GM19324 (cell line): ENCODE measurements around the gene CEACAM4.

Experiments
- ATAC-seq: cut with Tn5 transposase; IDR thresholded peaks from one replicate; pipeline ENCODE4 v1.9.1; 2021; ENCODE audit warnings: mild to moderate bottlenecking, moderate library complexity; ENCODE audit not compliant: unreplicated experiment, low FRiP score

Gene CEACAM4

GRCh38 chr19:41619018-41619556, 7.8 kb downstream of the CEACAM4 start:
- ATAC-seq: no peak

DNA sequence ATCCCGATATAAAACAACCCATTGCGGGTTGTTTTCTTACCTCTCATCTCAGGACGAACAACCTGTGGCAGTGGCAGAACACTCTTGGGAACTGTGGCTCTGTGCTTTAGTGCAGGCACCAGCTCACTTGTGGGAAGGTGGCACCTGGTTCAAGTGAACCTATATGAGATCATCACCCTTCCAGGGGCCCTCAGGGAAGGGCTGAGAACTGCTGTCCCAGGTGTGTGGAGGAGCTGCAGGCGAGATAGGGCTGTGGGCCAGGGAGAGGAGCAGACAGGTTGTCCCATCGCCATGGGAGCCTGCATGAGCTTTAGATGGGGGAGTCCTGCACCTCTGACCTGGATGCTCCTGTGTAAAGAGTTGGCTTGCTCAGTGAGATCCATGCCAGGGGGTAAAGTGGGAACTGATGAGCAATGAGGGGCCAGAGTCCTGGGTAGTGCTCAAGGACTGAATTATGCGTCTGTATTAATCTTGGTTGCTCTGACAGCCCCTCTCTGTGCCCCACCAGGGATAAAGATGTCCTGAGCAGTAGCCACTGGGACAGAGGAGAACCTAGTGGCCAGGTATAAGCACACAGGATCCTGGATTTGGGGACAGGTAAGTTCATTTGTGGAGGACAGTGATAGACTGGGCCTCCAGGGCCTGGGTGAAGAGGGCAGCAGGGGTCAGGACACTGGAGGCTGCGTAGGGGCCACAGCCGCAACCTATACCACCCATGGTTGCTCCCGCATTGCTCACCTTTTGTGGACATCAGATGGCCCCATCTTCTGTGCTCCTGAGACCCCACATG, 8.7 kb downstream of the CEACAM4 start:
- no peak for ATAC-seq

DNA sequence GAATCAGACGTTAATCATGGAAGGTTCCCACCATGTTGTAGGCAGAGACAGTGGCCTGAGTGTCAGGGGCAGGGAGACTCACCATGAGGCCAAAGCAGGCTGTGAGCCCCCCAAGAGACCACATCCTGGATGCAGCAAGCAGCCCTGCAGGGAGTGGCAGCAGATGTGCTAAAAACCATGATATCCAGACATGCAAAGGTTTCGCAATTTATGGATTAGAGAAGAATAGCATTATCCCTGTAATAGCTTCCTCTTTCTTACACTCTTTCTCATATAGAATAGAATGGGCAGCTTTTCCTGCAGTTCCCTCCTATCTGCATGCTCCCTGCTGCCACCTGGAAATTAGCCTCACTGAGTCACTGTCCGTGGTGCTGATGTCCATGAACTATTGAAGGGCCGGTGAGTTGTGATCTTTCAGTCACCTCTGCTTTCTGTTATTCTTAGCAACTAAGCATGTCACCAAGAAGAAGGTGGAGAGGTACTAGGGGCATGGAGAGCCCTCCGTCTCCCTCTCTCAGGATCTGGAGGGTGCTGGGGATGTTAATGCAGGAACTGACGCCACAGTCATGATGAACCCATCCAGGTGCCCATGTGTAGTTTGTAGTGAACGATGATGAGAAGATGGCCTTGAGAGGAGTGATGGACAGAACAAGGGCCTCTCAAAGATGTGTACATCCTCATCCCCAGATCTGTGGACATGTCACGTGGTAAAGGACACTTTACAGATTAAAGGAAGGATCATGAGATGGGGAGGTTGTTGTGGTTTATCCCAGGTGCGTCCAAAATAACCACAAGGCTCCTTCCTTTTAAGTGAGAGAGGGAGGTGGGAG, 9.9 kb downstream of the CEACAM4 start:
- ATAC-seq: no peak

DNA sequence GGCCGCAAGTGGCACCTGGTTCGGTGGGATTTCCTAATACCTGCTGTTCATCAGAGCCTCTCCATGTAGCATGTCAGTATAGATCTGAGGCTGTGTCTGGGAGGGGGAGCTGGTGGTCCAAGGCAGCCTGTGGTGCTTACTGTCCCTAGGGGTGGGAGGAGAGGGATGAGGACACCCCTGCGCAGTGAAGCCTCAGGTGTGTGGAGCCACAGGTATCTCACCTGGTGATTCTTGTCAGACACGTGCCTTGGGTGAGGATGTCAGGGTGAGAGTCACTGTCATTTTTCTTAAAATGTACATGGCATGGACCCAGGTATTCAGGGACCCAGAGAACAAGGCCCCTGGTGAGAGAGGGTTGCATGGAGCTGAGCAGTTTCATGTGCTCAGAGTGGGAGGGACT, 11.7 kb downstream of the CEACAM4 start:
- ATAC-seq: no peak

DNA sequence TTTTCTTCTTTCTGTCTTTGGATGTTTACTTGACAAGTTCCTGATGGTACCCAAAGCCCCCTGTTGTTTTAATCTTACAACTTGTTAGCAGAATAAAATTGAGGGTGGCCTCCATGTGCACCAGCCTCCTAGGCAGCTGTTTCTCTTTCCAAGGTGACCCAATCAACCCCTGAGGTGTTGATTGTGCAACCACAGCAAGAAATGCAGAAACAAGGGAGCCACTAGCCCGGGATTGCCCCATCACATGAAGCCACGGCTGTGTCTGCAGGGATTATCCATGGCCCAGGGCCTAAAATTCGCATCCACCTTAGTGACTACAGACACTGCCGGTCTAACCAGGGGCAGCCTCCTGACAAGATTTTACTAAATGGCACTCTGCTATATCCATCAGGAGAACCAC, 14.4 kb downstream of the CEACAM4 start:
- ATAC-seq: no peak

DNA sequence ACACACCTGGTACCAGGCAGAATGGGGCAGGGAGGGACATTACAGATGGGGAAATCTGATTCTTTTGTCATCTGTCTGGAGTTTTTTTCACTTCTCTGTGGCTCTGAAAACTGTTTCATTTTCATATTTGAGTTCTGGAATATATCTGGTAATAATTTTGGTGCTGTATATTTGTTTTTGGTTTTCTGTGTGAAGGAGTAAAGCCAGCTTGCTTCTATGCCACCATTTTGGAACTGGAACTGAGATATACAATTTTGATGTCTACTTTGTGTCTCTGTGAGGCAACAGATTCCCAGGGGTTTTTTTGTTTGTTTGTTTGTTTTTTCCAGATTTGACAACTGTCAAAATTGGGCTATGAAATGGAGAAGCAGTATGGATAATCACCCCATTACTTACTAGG, 16.1 kb downstream of the CEACAM4 start:
- ATAC-seq: no peak

DNA sequence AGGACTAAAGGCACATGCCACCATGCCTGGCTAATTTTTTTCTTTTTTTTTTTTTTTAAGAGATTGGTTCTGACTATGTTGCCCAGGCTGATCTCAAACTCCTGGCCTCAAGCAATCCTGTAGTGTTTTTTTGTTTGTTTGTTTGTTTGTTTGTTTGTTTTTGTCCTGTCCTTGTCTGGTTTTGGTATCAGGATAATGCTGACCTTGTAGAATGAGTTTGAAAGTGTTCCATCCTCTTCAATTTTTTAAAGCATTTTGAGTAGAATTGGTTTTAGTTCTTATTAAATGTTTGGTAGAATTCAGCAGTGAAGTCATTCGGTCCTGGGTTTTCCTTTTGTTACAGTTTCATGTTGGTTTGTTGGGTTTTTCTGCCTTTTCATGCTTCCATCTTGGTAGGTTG, 19.2 kb downstream of the CEACAM4 start:
- ATAC-seq: no peak

- no peak for ATAC-seq
Observed at GRCh38 chr19:41606215-41606837, 20.5 kb downstream of the CEACAM4 start.

GRCh38 chr19:41604831-41605230, 22.0 kb downstream of the CEACAM4 start:
- ATAC-seq: no peak

DNA sequence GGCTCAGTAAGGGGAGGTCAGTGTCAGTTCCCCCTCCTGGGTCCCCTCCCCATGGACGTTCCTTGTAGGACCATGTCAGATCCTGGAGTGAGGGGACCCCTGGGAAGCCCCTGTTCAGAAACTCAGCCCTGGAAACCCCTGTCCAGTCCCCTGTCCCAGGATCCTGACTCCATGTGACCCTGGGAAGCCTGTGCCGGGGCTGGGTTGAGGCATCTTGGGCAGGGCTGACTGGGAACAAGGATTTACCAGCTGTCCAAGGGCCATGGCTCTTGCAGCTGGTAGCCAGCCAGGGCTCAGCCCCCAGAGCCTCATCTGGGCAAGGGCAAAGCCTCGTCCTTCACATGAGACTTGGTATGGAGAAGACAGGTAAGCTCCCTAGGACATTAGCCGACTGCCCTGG, 25.1 kb downstream of the CEACAM4 start:
- ATAC-seq: no peak

DNA sequence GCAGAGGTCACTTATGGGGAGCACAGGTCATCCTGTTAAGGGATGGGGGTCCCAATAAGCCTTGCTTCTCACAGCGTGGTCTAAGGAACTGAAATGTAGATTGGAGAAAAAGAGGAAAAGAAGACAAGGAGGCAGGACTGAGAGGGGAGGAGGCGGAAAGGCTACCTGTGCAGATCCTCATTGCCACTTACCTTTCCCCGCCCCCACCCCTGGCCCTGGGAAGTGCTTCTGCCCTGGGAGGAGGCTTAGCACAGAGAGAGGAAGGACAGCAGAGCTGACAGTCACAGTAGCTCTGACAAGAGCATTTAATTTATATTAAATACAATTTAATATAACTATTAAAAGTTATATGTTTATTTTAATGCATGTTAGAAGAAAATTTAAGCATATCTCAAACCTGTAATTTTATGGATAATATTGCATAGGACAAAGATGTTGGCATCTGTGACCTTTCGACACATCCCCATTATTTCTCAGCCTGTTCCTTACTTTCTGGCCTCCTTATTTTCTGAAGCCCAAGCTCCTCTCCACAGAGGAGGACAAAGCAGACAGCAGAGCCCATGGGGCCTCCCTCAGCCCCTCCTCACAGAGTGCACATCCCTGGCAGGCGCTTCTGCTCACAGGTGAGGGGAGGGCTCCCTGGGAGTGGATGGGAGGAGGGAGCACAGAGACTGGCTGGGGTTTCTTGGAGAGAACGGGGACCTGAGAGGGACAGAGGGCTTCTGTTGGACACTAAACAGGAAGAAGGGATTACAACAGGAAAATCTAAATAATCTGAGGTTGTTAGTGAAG, 27.5 kb downstream of the CEACAM4 start:
- ATAC-seq: no peak

GRCh38 chr19:41597600-41598041, 29.3 kb downstream of the CEACAM4 start:
- ATAC-seq: peak; percentile 63

- ATAC-seq: no peak
Observed at GRCh38 chr19:41595890-41596280, 31.0 kb downstream of the CEACAM4 start.

DNA sequence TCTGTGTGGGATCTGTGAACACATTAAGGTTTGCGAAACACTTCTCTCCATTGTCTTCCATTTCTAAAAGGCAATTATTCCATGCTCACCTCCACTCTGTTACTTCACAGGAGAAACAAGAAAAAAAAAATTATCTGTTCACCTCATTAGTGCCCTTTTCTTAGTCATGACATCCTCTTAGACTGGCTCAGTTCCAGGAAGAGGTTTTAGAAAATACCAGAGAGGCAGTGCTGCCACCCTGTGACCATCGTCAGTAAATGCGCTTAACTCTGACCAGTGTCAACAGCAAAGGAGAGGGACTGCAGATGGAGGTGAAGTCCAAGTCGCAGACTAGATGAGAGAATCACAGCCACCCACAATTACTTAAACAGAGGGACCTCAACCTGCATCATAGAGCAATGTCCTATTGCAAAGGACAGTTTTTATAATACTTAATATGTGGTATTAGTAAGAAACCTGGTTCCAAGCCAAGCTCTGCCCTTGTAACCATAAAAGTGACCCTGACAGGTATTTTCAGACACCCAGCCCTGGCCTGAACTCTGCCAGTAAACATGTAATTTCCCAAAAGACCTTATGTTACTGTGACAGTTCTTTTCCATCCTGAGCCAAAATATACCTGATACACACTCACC, 31.5 kb downstream of the CEACAM4 start:
- no peak for ATAC-seq

- no peak for ATAC-seq
Observed at GRCh38 chr19:41591951-41592562, 34.8 kb downstream of the CEACAM4 start.

DNA sequence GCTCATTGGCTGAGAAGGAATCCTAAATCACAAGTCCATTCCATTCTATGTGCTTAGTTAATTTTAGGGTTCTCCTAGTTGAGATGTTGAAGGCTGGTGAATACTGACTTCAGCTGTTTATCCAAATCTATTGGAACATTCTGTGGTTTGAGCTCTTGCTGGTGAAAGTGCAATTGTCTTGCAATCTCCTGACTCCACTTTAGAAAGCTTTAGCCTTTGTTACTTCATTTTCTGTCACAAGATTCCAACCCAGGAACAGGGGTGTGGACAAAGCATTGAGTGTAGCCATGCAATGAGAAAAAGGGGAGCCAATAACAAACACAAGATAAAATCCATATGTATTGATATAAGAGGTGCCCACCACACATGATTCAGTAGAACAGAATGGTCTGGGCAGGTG, 35.9 kb downstream of the CEACAM4 start:
- ATAC-seq: no peak

DNA sequence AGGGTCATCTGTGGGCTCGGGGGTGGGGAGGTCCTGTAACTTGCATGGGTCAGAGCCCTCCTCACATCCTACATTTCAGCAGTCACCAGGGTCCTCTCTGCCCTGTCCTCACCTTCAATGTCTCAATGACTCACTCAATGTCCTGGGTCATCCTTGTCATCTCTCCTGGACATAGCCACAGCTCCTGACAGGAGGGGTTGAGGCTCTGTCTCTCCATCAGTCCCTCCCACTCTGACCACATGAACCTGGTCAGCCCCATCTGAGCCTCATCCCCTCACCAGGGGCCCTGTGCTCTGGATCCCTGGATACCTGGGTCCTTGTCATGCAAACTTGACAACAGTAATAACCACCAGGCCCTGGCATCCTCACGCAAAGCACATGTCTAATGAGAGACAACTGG, 37.5 kb downstream of the CEACAM4 start:
- no peak for ATAC-seq

DNA sequence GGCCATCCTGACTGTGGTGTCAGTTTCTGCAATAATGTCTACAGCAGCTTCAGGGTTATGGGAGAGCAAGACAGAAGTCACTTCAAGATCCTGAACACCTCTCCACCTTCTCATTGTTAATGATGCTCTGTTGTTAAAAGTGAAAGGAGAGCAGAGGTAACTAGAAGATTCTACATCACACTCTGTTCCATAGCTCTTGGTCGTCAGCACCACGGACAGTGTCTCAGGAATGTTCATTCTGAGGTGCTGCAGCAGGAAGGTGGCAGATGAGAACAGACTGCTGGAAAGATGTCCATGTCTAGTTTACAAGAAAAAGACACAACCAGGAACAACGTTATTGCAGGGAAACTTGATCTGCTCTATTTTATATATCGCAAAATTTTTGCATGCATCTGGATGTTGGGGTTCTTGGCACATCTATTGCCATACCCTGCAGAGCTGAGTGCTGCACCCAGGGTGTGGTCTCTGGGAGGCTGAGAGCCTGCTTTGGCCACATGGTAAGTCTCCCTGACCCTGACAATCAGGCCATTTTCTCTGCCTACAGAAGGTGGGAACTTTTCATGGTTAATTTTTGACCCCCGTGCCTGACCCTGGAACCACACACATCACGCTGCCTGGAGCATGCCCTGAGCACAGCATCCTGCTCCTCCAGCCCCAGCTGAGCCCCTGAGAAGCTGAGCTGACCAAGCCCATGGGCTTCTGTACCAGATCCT, 38.2 kb downstream of the CEACAM4 start:
- no peak for ATAC-seq

DNA sequence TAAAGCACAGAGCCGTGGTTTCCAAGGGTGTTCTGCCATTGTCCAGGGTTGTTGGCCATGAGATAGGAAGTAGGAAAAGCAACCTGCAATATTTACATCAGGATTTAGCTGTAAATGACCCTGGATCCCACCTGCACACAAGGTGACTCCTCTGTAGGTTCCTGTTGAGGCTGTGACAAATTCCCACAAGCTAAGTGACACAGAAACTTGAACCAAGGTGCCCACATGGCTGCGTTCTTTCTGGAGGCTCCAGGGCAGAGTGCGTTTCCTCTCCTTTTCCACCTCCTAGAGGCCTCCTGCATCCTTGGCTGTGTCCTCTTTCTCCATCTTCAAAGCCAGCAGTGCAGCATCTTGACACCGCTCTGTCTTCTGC, 39.0 kb downstream of the CEACAM4 start:
- no peak for ATAC-seq
